H1 (cell line): ENCODE measurements around the gene GARNL3. TPM values are rescaled to one million over a fixed set of nuclear protein-coding genes. Genes with fewer than 3 reads are reported as not detected.
A peak's percentile ranks its signal among the peaks of the same experiment; 100 is the strongest.

Source experiments
- CREB1 ChIP-seq: IDR thresholded peaks from 2 replicates; pipeline ENCODE4 v1.6.1; 2012; ENCODE audit warnings: inconsistent platforms
- EGR1 ChIP-seq: IDR thresholded peaks from 2 replicates; pipeline ENCODE4 v1.6.1; 2011; ENCODE audit warnings: low read depth, low read length, borderline replicate concordance
- EZH2 ChIP-seq: fragments of 200-600 bp; sonication (generic); IDR thresholded peaks from 2 replicates; pipeline ENCODE4 v1.7.1; 2012; ENCODE audit warnings: low read depth, mild to moderate bottlenecking, moderate library complexity, low read length, inconsistent platforms; ENCODE audit not compliant: severe bottlenecking
- FOSL1 ChIP-seq: IDR thresholded peaks from 2 replicates; pipeline ENCODE4 v1.6.1; 2011; ENCODE audit warnings: mild to moderate bottlenecking, low read depth, low read length, moderate library complexity; ENCODE audit not compliant: insufficient read depth
- JUN ChIP-seq: IDR thresholded peaks from 2 replicates; pipeline ENCODE4 v1.6.1; 2011; ENCODE audit warnings: low read depth, mild to moderate bottlenecking, improper control_type of control experiment, low read length
- RBBP5 ChIP-seq: IDR thresholded peaks from 2 replicates; pipeline ENCODE4 v1.7.1; 2012; ENCODE audit warnings: low read depth, mild to moderate bottlenecking, inconsistent platforms, low read length, moderate library complexity, borderline replicate concordance
- SP1 ChIP-seq: IDR thresholded peaks from 2 replicates; pipeline ENCODE4 v1.6.1; 2011; ENCODE audit warnings: low read depth, low read length
- YY1 ChIP-seq: IDR thresholded peaks from 2 replicates; pipeline ENCODE4 v1.6.1; 2011; ENCODE audit warnings: low read depth, mild to moderate bottlenecking, low read length
- polyA plus RNA-seq, 7 experiments: library from polyadenylated mRNA; depleted of rRNA in 3 of 7; stranded (reverse) in 5 of 7; unstranded in 2 of 7; fragments of >200 nt in 5 of 7; fragments of 200-250 nt in 2 of 7; gene quantifications; 1 replicate in 5 of 7; 2 replicates in 1 of 7; 4 replicates in 1 of 7; pipeline versions ENCODE4 v1.2.1 to v1.2.3, GENCODE V29; 2011 to 2013; ENCODE audit warnings: missing spikeins in 2 of 7, mixed read lengths in 2 of 7
- total RNA-seq: library from RNA; stranded (reverse); fragmentation: NEBNext Ultra II Directional; extraction: Animal tissue kit (Norgen Biotek cat#: 25700); gene quantifications from 2 replicates; pipeline ENCODE4 v1.2.1, GENCODE V29; 2021
- TF ChIP-seq, protein P1 (sequence below): fragments of 300-600 bp; sonication (generic); IDR thresholded peaks from 2 replicates; pipeline ENCODE4 v1.7.1; 2012; ENCODE audit warnings: low read length, moderate library complexity, mild to moderate bottlenecking, inconsistent platforms; ENCODE audit not compliant: insufficient replicate concordance

Gene GARNL3
- total and polyA plus RNA-seq, 2 of the 8 experiments (the other 6 are each of a cell fraction or from before 2014, with no cell fraction given) = 6.5 to 18.3 TPM

GRCh38 chr9:127224883-127225739 lies 39.5 kb upstream of the GARNL3 start (continued):
- TF ChIP-seq RBBP5 (no peak; the same call in 1 of the 2 replicates), JUN (no peak), EZH2 (no peak), SP1 (peak; percentile 92), EGR1 (no peak), FOSL1 (no peak), YY1 (no peak), CREB1 (no peak)
- TF ChIP-seq, protein P1, sequence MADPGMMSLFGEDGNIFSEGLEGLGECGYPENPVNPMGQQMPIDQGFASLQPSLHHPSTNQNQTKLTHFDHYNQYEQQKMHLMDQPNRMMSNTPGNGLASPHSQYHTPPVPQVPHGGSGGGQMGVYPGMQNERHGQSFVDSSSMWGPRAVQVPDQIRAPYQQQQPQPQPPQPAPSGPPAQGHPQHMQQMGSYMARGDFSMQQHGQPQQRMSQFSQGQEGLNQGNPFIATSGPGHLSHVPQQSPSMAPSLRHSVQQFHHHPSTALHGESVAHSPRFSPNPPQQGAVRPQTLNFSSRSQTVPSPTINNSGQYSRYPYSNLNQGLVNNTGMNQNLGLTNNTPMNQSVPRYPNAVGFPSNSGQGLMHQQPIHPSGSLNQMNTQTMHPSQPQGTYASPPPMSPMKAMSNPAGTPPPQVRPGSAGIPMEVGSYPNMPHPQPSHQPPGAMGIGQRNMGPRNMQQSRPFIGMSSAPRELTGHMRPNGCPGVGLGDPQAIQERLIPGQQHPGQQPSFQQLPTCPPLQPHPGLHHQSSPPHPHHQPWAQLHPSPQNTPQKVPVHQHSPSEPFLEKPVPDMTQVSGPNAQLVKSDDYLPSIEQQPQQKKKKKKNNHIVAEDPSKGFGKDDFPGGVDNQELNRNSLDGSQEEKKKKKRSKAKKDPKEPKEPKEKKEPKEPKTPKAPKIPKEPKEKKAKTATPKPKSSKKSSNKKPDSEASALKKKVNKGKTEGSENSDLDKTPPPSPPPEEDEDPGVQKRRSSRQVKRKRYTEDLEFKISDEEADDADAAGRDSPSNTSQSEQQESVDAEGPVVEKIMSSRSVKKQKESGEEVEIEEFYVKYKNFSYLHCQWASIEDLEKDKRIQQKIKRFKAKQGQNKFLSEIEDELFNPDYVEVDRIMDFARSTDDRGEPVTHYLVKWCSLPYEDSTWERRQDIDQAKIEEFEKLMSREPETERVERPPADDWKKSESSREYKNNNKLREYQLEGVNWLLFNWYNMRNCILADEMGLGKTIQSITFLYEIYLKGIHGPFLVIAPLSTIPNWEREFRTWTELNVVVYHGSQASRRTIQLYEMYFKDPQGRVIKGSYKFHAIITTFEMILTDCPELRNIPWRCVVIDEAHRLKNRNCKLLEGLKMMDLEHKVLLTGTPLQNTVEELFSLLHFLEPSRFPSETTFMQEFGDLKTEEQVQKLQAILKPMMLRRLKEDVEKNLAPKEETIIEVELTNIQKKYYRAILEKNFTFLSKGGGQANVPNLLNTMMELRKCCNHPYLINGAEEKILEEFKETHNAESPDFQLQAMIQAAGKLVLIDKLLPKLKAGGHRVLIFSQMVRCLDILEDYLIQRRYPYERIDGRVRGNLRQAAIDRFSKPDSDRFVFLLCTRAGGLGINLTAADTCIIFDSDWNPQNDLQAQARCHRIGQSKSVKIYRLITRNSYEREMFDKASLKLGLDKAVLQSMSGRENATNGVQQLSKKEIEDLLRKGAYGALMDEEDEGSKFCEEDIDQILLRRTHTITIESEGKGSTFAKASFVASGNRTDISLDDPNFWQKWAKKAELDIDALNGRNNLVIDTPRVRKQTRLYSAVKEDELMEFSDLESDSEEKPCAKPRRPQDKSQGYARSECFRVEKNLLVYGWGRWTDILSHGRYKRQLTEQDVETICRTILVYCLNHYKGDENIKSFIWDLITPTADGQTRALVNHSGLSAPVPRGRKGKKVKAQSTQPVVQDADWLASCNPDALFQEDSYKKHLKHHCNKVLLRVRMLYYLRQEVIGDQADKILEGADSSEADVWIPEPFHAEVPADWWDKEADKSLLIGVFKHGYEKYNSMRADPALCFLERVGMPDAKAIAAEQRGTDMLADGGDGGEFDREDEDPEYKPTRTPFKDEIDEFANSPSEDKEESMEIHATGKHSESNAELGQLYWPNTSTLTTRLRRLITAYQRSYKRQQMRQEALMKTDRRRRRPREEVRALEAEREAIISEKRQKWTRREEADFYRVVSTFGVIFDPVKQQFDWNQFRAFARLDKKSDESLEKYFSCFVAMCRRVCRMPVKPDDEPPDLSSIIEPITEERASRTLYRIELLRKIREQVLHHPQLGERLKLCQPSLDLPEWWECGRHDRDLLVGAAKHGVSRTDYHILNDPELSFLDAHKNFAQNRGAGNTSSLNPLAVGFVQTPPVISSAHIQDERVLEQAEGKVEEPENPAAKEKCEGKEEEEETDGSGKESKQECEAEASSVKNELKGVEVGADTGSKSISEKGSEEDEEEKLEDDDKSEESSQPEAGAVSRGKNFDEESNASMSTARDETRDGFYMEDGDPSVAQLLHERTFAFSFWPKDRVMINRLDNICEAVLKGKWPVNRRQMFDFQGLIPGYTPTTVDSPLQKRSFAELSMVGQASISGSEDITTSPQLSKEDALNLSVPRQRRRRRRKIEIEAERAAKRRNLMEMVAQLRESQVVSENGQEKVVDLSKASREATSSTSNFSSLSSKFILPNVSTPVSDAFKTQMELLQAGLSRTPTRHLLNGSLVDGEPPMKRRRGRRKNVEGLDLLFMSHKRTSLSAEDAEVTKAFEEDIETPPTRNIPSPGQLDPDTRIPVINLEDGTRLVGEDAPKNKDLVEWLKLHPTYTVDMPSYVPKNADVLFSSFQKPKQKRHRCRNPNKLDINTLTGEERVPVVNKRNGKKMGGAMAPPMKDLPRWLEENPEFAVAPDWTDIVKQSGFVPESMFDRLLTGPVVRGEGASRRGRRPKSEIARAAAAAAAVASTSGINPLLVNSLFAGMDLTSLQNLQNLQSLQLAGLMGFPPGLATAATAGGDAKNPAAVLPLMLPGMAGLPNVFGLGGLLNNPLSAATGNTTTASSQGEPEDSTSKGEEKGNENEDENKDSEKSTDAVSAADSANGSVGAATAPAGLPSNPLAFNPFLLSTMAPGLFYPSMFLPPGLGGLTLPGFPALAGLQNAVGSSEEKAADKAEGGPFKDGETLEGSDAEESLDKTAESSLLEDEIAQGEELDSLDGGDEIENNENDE = no peak
